Measurements from ENCODE around the gene CABYR. TPM values are rescaled to one million over a fixed set of nuclear protein-coding genes. Genes with fewer than 3 reads are reported as not detected.

The CABYR gene
- total and polyA plus RNA-seq, 2 of the 13 experiments (the other 11 are each of a cell fraction or from before 2014, with no cell fraction given), result 0.71 to 0.88 TPM

DNA sequence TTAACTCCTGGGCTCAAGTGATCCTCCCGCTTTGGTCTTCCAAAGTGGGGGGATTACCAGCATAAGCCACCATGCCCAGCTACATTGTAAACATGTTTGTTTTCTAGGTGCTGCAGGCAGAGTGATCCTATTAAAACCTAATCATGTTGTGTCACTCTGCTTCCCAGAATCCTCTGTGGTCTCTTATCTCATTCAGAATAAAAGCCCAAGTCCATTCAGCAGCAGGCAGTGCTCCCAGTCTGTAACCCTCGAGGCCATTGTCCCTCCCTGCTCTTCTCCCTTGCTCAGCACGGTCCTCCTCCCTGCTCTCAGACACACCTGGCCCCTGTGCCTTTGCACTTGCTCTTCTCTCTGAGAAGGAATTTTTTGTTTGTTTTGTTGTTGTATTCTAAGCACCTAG lies 11.1 kb upstream of the CABYR start:
- Histone ChIP-seq H4K20me1 (ENCODE audit: insufficient read depth, low read length) (no peaks in the 10 kb centered on the region), H3K4me1 (ENCODE audit: insufficient read depth, low read length) (no peaks in the 10 kb centered on the region), H3K79me2 (ENCODE audit: insufficient read depth, low read length) (no peaks in the 10 kb centered on the region), H3K4me3 (replicated peaks in 1 of 3; ENCODE audit: insufficient read depth in 1 of 3, low read depth in 2 of 3, low read length in 3 of 3) (no peak overlapping the region), H3K4me2 (ENCODE audit: low read depth, low read length) (no peak overlapping the region), H3K27ac (ENCODE audit: extremely low read length, insufficient read depth, low read length) (no peak overlapping the region), H3K27me3 (ENCODE audit: control insufficient read depth in 1 of 2, insufficient read depth in 2 of 2, low read length in 2 of 2) (no peaks in the 10 kb centered on the region), H3K9me3 (ENCODE audit: low read length) (no peaks in the 10 kb centered on the region), H2AFZ (ENCODE audit: low read length) (no peak overlapping the region), H3K9ac (ENCODE audit: insufficient read depth, low read depth, low read length) (no peak overlapping the region), H3K36me3 (replicated peaks in 1 of 2; ENCODE audit: control insufficient read depth in 1 of 2, insufficient read depth in 2 of 2, low read length in 2 of 2) (peaks cover 3 to 22% of the 10 kb centered on the region in 2 experiments; a peak in 4 of 5 replicates)
- no TSS peak for BruUV-seq (replicated peaks)
- ATAC-seq (no peak), FAIRE-seq (no peak), DNase-seq (ENCODE audit: low spot score) (no peak)
- in situ Hi-C loops (cut with HindIII; ENCODE audit: extremely low pct_ligation_motif_present, low pct_unique_long_range_greater_than_20kb), result no loop called here
- ChIA-PET POLR2A (no interaction called here), CTCF (ENCODE audit: low intra/inter-chr PET ratio, low total read pairs) (no interaction called here)
- 86% methylated on average over 3 of the region's 3 CpGs for WGBS (ENCODE audit: low lambda C conversion rate)
- intact Hi-C loops (cut with micrococcal nuclease; ENCODE audit: unreplicated experiment), result no loop called here
- TF ChIP-seq SMARCC2 (IDR thresholded peaks at IDR 0.05) (no peak), YEATS2 (CRISPR knock-in tag; IDR thresholded peaks at IDR 0.05; ENCODE audit: borderline replicate concordance) (no peak), PCBP1 (IDR thresholded peaks at IDR 0.05; ENCODE audit: borderline replicate concordance, low read depth, low read length) (no peak), ZNF792 (CRISPR knock-in tag; IDR thresholded peaks at IDR 0.05) (no peak), PHF20 (CRISPR knock-in tag; IDR thresholded peaks at IDR 0.05) (no peak), ZFP62 (CRISPR knock-in tag; IDR thresholded peaks at IDR 0.05) (no peak), RAD21 (CRISPR knock-in tag; IDR thresholded peaks at IDR 0.05) (no peak), ZNF260 (CRISPR knock-in tag; IDR thresholded peaks at IDR 0.05; ENCODE audit: borderline replicate concordance, low read depth) (no peak), ZNF383 (CRISPR knock-in tag; IDR thresholded peaks at IDR 0.05; ENCODE audit: borderline replicate concordance) (no peak)
- TF ChIP-seq, protein P1, sequence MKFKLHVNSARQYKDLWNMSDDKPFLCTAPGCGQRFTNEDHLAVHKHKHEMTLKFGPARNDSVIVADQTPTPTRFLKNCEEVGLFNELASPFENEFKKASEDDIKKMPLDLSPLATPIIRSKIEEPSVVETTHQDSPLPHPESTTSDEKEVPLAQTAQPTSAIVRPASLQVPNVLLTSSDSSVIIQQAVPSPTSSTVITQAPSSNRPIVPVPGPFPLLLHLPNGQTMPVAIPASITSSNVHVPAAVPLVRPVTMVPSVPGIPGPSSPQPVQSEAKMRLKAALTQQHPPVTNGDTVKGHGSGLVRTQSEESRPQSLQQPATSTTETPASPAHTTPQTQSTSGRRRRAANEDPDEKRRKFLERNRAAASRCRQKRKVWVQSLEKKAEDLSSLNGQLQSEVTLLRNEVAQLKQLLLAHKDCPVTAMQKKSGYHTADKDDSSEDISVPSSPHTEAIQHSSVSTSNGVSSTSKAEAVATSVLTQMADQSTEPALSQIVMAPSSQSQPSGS (CRISPR knock-in tag; IDR thresholded peaks at IDR 0.05), result no peak
- TF ChIP-seq, protein P2, sequence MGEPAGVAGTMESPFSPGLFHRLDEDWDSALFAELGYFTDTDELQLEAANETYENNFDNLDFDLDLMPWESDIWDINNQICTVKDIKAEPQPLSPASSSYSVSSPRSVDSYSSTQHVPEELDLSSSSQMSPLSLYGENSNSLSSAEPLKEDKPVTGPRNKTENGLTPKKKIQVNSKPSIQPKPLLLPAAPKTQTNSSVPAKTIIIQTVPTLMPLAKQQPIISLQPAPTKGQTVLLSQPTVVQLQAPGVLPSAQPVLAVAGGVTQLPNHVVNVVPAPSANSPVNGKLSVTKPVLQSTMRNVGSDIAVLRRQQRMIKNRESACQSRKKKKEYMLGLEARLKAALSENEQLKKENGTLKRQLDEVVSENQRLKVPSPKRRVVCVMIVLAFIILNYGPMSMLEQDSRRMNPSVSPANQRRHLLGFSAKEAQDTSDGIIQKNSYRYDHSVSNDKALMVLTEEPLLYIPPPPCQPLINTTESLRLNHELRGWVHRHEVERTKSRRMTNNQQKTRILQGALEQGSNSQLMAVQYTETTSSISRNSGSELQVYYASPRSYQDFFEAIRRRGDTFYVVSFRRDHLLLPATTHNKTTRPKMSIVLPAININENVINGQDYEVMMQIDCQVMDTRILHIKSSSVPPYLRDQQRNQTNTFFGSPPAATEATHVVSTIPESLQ (CRISPR knock-in tag; conservative IDR thresholded peaks at IDR 0.05), result no peak
- TF ChIP-seq, protein P3, sequence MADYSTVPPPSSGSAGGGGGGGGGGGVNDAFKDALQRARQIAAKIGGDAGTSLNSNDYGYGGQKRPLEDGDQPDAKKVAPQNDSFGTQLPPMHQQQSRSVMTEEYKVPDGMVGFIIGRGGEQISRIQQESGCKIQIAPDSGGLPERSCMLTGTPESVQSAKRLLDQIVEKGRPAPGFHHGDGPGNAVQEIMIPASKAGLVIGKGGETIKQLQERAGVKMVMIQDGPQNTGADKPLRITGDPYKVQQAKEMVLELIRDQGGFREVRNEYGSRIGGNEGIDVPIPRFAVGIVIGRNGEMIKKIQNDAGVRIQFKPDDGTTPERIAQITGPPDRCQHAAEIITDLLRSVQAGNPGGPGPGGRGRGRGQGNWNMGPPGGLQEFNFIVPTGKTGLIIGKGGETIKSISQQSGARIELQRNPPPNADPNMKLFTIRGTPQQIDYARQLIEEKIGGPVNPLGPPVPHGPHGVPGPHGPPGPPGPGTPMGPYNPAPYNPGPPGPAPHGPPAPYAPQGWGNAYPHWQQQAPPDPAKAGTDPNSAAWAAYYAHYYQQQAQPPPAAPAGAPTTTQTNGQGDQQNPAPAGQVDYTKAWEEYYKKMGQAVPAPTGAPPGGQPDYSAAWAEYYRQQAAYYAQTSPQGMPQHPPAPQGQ (CRISPR knock-in tag; IDR thresholded peaks at IDR 0.05; ENCODE audit: borderline replicate concordance), result no peak
- TF ChIP-seq, protein P4, sequence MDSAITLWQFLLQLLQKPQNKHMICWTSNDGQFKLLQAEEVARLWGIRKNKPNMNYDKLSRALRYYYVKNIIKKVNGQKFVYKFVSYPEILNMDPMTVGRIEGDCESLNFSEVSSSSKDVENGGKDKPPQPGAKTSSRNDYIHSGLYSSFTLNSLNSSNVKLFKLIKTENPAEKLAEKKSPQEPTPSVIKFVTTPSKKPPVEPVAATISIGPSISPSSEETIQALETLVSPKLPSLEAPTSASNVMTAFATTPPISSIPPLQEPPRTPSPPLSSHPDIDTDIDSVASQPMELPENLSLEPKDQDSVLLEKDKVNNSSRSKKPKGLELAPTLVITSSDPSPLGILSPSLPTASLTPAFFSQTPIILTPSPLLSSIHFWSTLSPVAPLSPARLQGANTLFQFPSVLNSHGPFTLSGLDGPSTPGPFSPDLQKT (CRISPR knock-in tag; IDR thresholded peaks at IDR 0.05; ENCODE audit: borderline replicate concordance), result no peak
- TF ChIP-seq, protein P5, sequence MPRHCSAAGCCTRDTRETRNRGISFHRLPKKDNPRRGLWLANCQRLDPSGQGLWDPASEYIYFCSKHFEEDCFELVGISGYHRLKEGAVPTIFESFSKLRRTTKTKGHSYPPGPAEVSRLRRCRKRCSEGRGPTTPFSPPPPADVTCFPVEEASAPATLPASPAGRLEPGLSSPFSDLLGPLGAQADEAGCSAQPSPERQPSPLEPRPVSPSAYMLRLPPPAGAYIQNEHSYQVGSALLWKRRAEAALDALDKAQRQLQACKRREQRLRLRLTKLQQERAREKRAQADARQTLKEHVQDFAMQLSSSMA (CRISPR knock-in tag; IDR thresholded peaks at IDR 0.05), result no peak

All from HepG2 (cell line).